Stimulated activated CD8-positive, alpha-beta memory T cell treated with anti-CD3 and anti-CD28 coated beads, Interleukin-12 subunit alpha, Interleukin-12 subunit beta, amount 100 ng/mL, for 4 hours (primary cell): ENCODE results near the gene ACP1.
A peak's percentile ranks its signal among the peaks of the same experiment; 100 is the strongest.

Source experiments
- DNase-seq: peaks from one replicate; pipeline ENCODE4 v3.0.0-alpha.2; 2020; ENCODE audit warnings: low read depth

The ACP1 gene

GRCh38 chr2:255195-255594 is 9.6 kb upstream of the ACP1 start:
- DNase-seq: no peak

GRCh38 chr2:256094-256493 is 8.7 kb upstream of the ACP1 start:
- DNase-seq: no peak

- no peak for DNase-seq
Observed at GRCh38 chr2:257429-257828, 7.3 kb upstream of the ACP1 start.

GRCh38 chr2:257842-258241 is 6.9 kb upstream of the ACP1 start:
- DNase-seq: no peak

- no peak for DNase-seq
Observed at GRCh38 chr2:258933-259332, 5.8 kb upstream of the ACP1 start.

GRCh38 chr2:259789-260331 is 4.9 kb upstream of the ACP1 start:
- DNase-seq: no peak

GRCh38 chr2:260507-261161 is 4.1 kb upstream of the ACP1 start:
- DNase-seq: no peak

GRCh38 chr2:262117-262516 is 2.6 kb upstream of the ACP1 start:
- no peak for DNase-seq

GRCh38 chr2:263022-263738 is 1.6 kb upstream of the ACP1 start:
- no peak for DNase-seq

- peak; percentile 37 for DNase-seq
Observed at GRCh38 chr2:263774-264492, 814 bp upstream of the ACP1 start, which contains the start of gene SH3YL1. Gene SH3YL1 (minus strand): TSS chr2:264032. CDS start chr2:263984, 48 bp downstream.

- no peak for DNase-seq
Observed at GRCh38 chr2:268323-268722, 3.6 kb downstream of the ACP1 start.

- DNase-seq: no peak
Observed at GRCh38 chr2:269356-270030, 4.7 kb downstream of the ACP1 start.

GRCh38 chr2:270861-271260 is 6.1 kb downstream of the ACP1 start:
- DNase-seq: no peak

- no peak for DNase-seq
Observed at GRCh38 chr2:271917-272316, 7.2 kb downstream of the ACP1 start.

GRCh38 chr2:273333-273732 is 8.6 kb downstream of the ACP1 start:
- DNase-seq: no peak

- DNase-seq: no peak
Observed at GRCh38 chr2:274503-274902, 9.8 kb downstream of the ACP1 start.

GRCh38 chr2:275466-275865 is 10.7 kb downstream of the ACP1 start:
- no peak for DNase-seq

- no peak for DNase-seq
Observed at GRCh38 chr2:278312-278926, 13.7 kb downstream of the ACP1 start.

GRCh38 chr2:278927-279320 is 14.2 kb downstream of the ACP1 start:
- no peak for DNase-seq

- no peak for DNase-seq
Observed at GRCh38 chr2:279366-279765, 14.6 kb downstream of the ACP1 start.

- no peak for DNase-seq
Observed at GRCh38 chr2:279956-280649, 15.4 kb downstream of the ACP1 start.
